WTC11 (cell line): Measurements from ENCODE around the gene HLCS. TPM values are rescaled to one million over a fixed set of nuclear protein-coding genes. Genes with fewer than 3 reads are reported as not detected.

ENCODE experiments used
- ATAC-seq: fragments of 200-7000 bp; cut with Tn5 transposase; 2 replicates; pipeline ENCODE4 v1.10.0; 2021; ENCODE audit warnings: mild to moderate bottlenecking, moderate library complexity
- CTCF ChIA-PET: fragments of 300-600 bp; sonication (Branson Sonifier 250); formaldehyde crosslinking; loops from one replicate; lab custom pipeline; 2021; ENCODE audit warnings: antibody characterized with exemption; lab: Charles Lee
- POLR2A ChIA-PET: fragments of 350-600 bp; sonication (Branson Sonifier 250); formaldehyde crosslinking; loops from one replicate; lab custom pipeline; 2021; ENCODE audit warnings: antibody characterized with exemption; lab: Charles Lee
- DNase-seq: peaks from one replicate; pipeline ENCODE4 v3.0.0; 2021; ENCODE audit warnings: low spot score
- H3K27ac Mint-ChIP-seq: 2 replicates; pipeline ENCODE4 v1.8.0; 2021; ENCODE audit warnings: mixed read lengths
- H3K27me3 Mint-ChIP-seq: 2 replicates; pipeline ENCODE4 v1.8.0; 2021; ENCODE audit warnings: low read depth, mild to moderate bottlenecking, moderate library complexity, mixed read lengths
- H3K36me3 Mint-ChIP-seq: 2 replicates; pipeline ENCODE4 v1.8.0; 2021; ENCODE audit warnings: mixed read lengths
- H3K4me1 Mint-ChIP-seq: 2 replicates; pipeline ENCODE4 v1.8.0; 2022; ENCODE audit warnings: mixed read lengths
- H3K4me3 Mint-ChIP-seq: 2 replicates; pipeline ENCODE4 v1.8.0; 2021; ENCODE audit warnings: mild to moderate bottlenecking, moderate library complexity, mixed read lengths
- H3K9me3 Mint-ChIP-seq: 2 replicates; pipeline ENCODE4 v1.8.0; 2021; ENCODE audit warnings: mixed read lengths
- ATF3 ChIP-seq: sonication (generic); formaldehyde crosslinking; conservative IDR thresholded peaks from 2 replicates; pipeline ENCODE4 v1.8.1; 2022; ENCODE audit warnings: mild to moderate bottlenecking, missing genetic modification reagents
- CTCF ChIP-seq: fragments of 200-600 bp; IDR thresholded peaks from 2 replicates; pipeline ENCODE4 v1.8.0; 2022; ENCODE audit warnings: antibody characterized with exemption
- ELF4 ChIP-seq: sonication (generic); formaldehyde crosslinking; IDR thresholded peaks from 2 replicates; pipeline ENCODE4 v1.8.1; 2022; ENCODE audit warnings: low read depth, mild to moderate bottlenecking, moderate library complexity, missing genetic modification reagents
- ETV6 ChIP-seq: sonication (generic); formaldehyde crosslinking; IDR thresholded peaks from 2 replicates; pipeline ENCODE4 v1.8.1; 2022; ENCODE audit warnings: mild to moderate bottlenecking, missing genetic modification reagents
- FOXP1 ChIP-seq: sonication (generic); formaldehyde crosslinking; IDR thresholded peaks from 2 replicates; pipeline ENCODE4 v1.8.0; 2022; ENCODE audit warnings: missing genetic modification reagents, mild to moderate bottlenecking, moderate library complexity, borderline replicate concordance
- GTF2I ChIP-seq: fragments of 250-450 bp; sonication (Bioruptor Pico); conservative IDR thresholded peaks from 2 replicates; pipeline ENCODE4 v1.4.0; 2021; ENCODE audit warnings: mild to moderate bottlenecking
- IRF2 ChIP-seq: sonication (generic); formaldehyde crosslinking; IDR thresholded peaks from 2 replicates; pipeline ENCODE4 v1.8.0; 2022; ENCODE audit warnings: low read depth, missing genetic modification reagents, borderline replicate concordance
- NR2C2 ChIP-seq: sonication (generic); formaldehyde crosslinking; IDR thresholded peaks from 2 replicates; pipeline ENCODE4 v1.8.0; 2022; ENCODE audit warnings: mild to moderate bottlenecking, missing genetic modification reagents
- OVOL2 ChIP-seq: fragments of 250-450 bp; sonication (Bioruptor Pico); IDR thresholded peaks from 2 replicates; pipeline ENCODE4 v1.9.0; 2021; ENCODE audit warnings: mild to moderate bottlenecking, borderline replicate concordance
- RORB ChIP-seq: fragments of 250-450 bp; sonication (Bioruptor Pico); IDR thresholded peaks from 2 replicates; pipeline ENCODE4 v1.9.0; 2021; ENCODE audit warnings: mild to moderate bottlenecking
- SMAD3 ChIP-seq: sonication (generic); formaldehyde crosslinking; IDR thresholded peaks from 2 replicates; pipeline ENCODE4 v1.8.0; 2022; ENCODE audit warnings: missing genetic modification reagents, mild to moderate bottlenecking, borderline replicate concordance
- SP1 ChIP-seq: sonication (generic); formaldehyde crosslinking; conservative IDR thresholded peaks from 2 replicates; pipeline ENCODE4 v1.8.1; 2022; ENCODE audit warnings: missing genetic modification reagents
- TEAD4 ChIP-seq: sonication (generic); formaldehyde crosslinking; IDR thresholded peaks from 2 replicates; pipeline ENCODE4 v1.8.0; 2022; ENCODE audit warnings: mild to moderate bottlenecking, missing genetic modification reagents
- ZNF317 ChIP-seq: sonication (generic); formaldehyde crosslinking; IDR thresholded peaks from 2 replicates; pipeline ENCODE4 v1.8.1; 2023; ENCODE audit warnings: low read depth, mild to moderate bottlenecking, moderate library complexity, missing genetic modification reagents, borderline replicate concordance
- ZNF532 ChIP-seq: fragments of 250-450 bp; sonication (Bioruptor Pico); IDR thresholded peaks from 2 replicates; pipeline ENCODE4 v1.9.0; 2021; ENCODE audit warnings: mild to moderate bottlenecking, borderline replicate concordance
- total RNA-seq: library from RNA; stranded (reverse); gene quantifications from 3 replicates; pipeline ENCODE4 v1.2.3, GENCODE V29; 2021
- TF ChIP-seq, protein P1 (sequence below): sonication (generic); formaldehyde crosslinking; IDR thresholded peaks from 2 replicates; pipeline ENCODE4 v1.8.1; 2022; ENCODE audit warnings: missing genetic modification reagents, borderline replicate concordance
- TF ChIP-seq, protein P2 (sequence below): sonication (generic); formaldehyde crosslinking; IDR thresholded peaks from 2 replicates; pipeline ENCODE4 v1.8.1; 2022; ENCODE audit warnings: mild to moderate bottlenecking, moderate library complexity, missing genetic modification reagents
- TF ChIP-seq, protein P3 (sequence below): sonication (generic); formaldehyde crosslinking; IDR thresholded peaks from 2 replicates; pipeline ENCODE4 v1.8.1; 2023; ENCODE audit warnings: mild to moderate bottlenecking, missing genetic modification reagents, moderate library complexity
- TF ChIP-seq, protein P4 (sequence below): sonication (generic); formaldehyde crosslinking; IDR thresholded peaks from 2 replicates; pipeline ENCODE4 v1.8.1; 2023; ENCODE audit warnings: mild to moderate bottlenecking, moderate library complexity, missing genetic modification reagents

The HLCS gene
- total RNA-seq, 1 experiment from 2014 or later: 9.3 TPM

DNA sequence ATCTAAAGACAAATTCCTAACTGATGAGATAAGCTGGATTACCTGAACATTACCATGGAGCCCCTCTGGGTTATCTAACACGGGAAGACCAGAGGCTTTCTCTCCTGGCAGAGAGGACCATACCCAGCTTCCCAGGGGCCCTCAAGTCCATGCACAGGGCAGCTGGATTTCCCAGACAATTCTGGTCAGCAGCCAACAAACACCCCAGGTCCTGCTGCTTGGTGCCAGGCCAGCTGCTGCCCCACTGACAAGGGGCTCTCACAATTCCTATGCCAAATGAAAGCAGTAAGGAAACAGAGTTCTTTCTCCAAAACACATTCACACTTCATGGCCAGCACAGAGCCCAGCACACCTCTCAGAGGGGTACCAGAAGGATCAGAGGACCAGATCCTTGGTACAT lies 114.2 kb downstream of the HLCS start:
- no peaks in the 10 kb centered on the region for H3K36me3 Mint-ChIP-seq
- peaks cover 7% of the 10 kb centered on the region; the same call in 1 of the 2 replicates for H3K4me1 Mint-ChIP-seq
- no peak overlapping the region for H3K27ac Mint-ChIP-seq
- no peaks in the 10 kb centered on the region for H3K27me3 Mint-ChIP-seq
- DNase-seq (no peak), ATAC-seq (no peak)
- POLR2A ChIA-PET: no interaction called here
- CTCF ChIA-PET: interaction anchor here (1.6 kb wide), 1 partner anchor 65 kb away, joined by 3 read pairs; no protein-coding TSS in a partner anchor
- no peaks in the 10 kb centered on the region for H3K9me3 Mint-ChIP-seq
- TF ChIP-seq IRF2 (CRISPR knock-in tag): no peak
- TF ChIP-seq ELF4: no peak
- TF ChIP-seq TEAD4 (CRISPR knock-in tag): no peak
- H3K4me3 Mint-ChIP-seq: no peak overlapping the region

DNA sequence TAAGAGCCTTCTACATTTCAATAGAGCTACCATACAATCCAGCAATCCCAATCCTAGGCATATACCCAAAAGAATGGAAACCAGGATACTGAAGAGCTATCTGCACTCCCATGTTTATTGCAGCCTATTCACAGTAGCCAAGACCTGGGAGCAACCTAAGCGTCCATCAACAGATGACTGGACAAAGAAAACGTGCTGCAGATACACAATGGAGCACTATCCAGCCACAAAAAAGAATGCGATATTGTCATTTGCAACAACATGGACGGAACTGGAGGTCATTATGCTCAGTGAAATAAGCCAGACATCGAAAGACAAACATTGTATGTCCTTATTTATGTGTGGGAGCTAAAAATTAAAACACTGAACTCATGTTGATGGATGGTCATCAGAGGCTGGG lies 115.3 kb downstream of the HLCS start:
- Mint-ChIP-seq H3K36me3 (no peaks in the 10 kb centered on the region), H3K4me3 (no peak overlapping the region), H3K9me3 (no peaks in the 10 kb centered on the region), H3K27me3 (no peaks in the 10 kb centered on the region), H3K4me1 (peaks cover 7% of the 10 kb centered on the region; the same call in 1 of the 2 replicates)
- CTCF ChIA-PET: no interaction called here
- ATAC-seq: no peak
- TF ChIP-seq, protein P1, sequence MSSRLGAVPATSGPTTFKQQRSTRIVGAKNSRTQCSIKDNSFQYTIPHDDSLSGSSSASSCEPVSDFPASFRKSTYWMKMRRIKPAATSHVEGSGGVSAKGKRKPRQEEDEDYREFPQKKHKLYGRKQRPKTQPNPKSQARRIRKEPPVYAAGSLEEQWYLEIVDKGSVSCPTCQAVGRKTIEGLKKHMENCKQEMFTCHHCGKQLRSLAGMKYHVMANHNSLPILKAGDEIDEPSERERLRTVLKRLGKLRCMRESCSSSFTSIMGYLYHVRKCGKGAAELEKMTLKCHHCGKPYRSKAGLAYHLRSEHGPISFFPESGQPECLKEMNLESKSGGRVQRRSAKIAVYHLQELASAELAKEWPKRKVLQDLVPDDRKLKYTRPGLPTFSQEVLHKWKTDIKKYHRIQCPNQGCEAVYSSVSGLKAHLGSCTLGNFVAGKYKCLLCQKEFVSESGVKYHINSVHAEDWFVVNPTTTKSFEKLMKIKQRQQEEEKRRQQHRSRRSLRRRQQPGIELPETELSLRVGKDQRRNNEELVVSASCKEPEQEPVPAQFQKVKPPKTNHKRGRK (CRISPR knock-in tag): no peak
- TF ChIP-seq ETV6 (no peak), ZNF532 (no peak), RORB (no peak)
- TF ChIP-seq, protein P2, sequence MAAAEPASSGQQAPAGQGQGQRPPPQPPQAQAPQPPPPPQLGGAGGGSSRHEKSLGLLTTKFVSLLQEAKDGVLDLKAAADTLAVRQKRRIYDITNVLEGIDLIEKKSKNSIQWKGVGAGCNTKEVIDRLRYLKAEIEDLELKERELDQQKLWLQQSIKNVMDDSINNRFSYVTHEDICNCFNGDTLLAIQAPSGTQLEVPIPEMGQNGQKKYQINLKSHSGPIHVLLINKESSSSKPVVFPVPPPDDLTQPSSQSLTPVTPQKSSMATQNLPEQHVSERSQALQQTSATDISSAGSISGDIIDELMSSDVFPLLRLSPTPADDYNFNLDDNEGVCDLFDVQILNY (CRISPR knock-in tag): no peak
- TF ChIP-seq, protein P3, sequence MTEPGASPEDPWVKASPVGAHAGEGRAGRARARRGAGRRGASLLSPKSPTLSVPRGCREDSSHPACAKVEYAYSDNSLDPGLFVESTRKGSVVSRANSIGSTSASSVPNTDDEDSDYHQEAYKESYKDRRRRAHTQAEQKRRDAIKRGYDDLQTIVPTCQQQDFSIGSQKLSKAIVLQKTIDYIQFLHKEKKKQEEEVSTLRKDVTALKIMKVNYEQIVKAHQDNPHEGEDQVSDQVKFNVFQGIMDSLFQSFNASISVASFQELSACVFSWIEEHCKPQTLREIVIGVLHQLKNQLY (CRISPR knock-in tag): no peak
- TF ChIP-seq, all 79 proteins: peak for 0
- no peak overlapping the region for H3K27ac Mint-ChIP-seq
- DNase-seq: no peak
- POLR2A ChIA-PET: interaction anchor here (0.6 kb wide), 1 partner anchor 102 kb away, joined by 8 read pairs; no protein-coding TSS in a partner anchor

GRCh38 chr21:36850372-36850771 lies 116.1 kb downstream of the HLCS start:
- H3K9me3 Mint-ChIP-seq: no peaks in the 10 kb centered on the region
- ChIA-PET POLR2A (no interaction called here), CTCF (interaction anchor here (1.0 to 1.3 kb wide), 3 partner anchors 9 to 144 kb away, joined by 3 to 4 read pairs (median 3); no protein-coding TSS in a partner anchor)
- no peaks in the 10 kb centered on the region for H3K27me3 Mint-ChIP-seq
- DNase-seq (no peak), ATAC-seq (no peak)
- H3K4me1 Mint-ChIP-seq: peaks cover 7% of the 10 kb centered on the region; the same call in 1 of the 2 replicates
- H3K27ac Mint-ChIP-seq: no peak overlapping the region
- no peak overlapping the region for H3K4me3 Mint-ChIP-seq
- H3K36me3 Mint-ChIP-seq: no peaks in the 10 kb centered on the region
- TF ChIP-seq NR2C2 (no peak), ZNF317 (CRISPR knock-in tag) (no peak), SMAD3 (no peak), FOXP1 (no peak), CTCF (no peak), ELF4 (no peak), ATF3 (CRISPR knock-in tag) (no peak), OVOL2 (CRISPR knock-in tag) (no peak), SP1 (no peak), GTF2I (CRISPR knock-in tag) (no peak)
- TF ChIP-seq, protein P4, sequence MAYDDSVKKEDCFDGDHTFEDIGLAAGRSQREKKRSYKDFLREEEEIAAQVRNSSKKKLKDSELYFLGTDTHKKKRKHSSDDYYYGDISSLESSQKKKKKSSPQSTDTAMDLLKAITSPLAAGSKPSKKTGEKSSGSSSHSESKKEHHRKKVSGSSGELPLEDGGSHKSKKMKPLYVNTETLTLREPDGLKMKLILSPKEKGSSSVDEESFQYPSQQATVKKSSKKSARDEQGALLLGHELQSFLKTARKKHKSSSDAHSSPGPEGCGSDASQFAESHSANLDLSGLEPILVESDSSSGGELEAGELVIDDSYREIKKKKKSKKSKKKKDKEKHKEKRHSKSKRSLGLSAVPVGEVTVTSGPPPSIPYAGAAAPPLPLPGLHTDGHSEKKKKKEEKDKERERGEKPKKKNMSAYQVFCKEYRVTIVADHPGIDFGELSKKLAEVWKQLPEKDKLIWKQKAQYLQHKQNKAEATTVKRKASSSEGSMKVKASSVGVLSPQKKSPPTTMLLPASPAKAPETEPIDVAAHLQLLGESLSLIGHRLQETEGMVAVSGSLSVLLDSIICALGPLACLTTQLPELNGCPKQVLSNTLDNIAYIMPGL (CRISPR knock-in tag): no peak
